GM21526 (cell line): ENCODE measurements around the gene TMEM40.
"Not testable (repeated sequence)": the region's sequence is repeated elsewhere in the genome, so short reads cannot be mapped to it uniquely, and the experiment has no call there.

ENCODE experiments used
- ATAC-seq: cut with Tn5 transposase; IDR thresholded peaks from one replicate; pipeline ENCODE4 v1.9.1; 2021; ENCODE audit warnings: moderate library complexity; ENCODE audit not compliant: unreplicated experiment, low FRiP score

TMEM40 gene

GRCh38 chr3:12759097-12759679, at the start of gene TMEM40:
TSS of gene TMEM40 (minus strand) at chr3:12759259. CDS start at chr3:12749832, 9,427 bp downstream.
- no peak for ATAC-seq

GRCh38 chr3:12808587-12808986, 49.5 kb upstream of the TMEM40 start:
- ATAC-seq = no peak

- no peak for ATAC-seq
Observed at GRCh38 chr3:12807601-12808359, 48.7 kb upstream of the TMEM40 start.

GRCh38 chr3:12807066-12807465, 48.0 kb upstream of the TMEM40 start:
- no peak for ATAC-seq

- ATAC-seq = no peak
Observed at GRCh38 chr3:12803371-12803770, 44.3 kb upstream of the TMEM40 start.

GRCh38 chr3:12799525-12800440, 40.7 kb upstream of the TMEM40 start:
- ATAC-seq = no peak

GRCh38 chr3:12798559-12799179, 39.6 kb upstream of the TMEM40 start:
- no peak for ATAC-seq

- no peak for ATAC-seq
Observed at GRCh38 chr3:12797892-12798558, 39.0 kb upstream of the TMEM40 start.

GRCh38 chr3:12797124-12797891, 38.2 kb upstream of the TMEM40 start:
- no peak for ATAC-seq

- ATAC-seq = no peak
Observed at GRCh38 chr3:12796171-12797123, 37.4 kb upstream of the TMEM40 start, which contains the start of gene CAND2. TSS of gene CAND2 (plus strand) at chr3:12796680. CDS start at chr3:12796721, 41 bp downstream.

- no peak for ATAC-seq
Observed at GRCh38 chr3:12793701-12794100, 34.6 kb upstream of the TMEM40 start.

GRCh38 chr3:12791430-12791829, 32.4 kb upstream of the TMEM40 start:
- ATAC-seq = no peak

GRCh38 chr3:12787967-12788690, 29.1 kb upstream of the TMEM40 start:
- not testable (repeated sequence) for ATAC-seq

GRCh38 chr3:12787346-12787745, 28.3 kb upstream of the TMEM40 start:
- ATAC-seq = not testable (repeated sequence)

GRCh38 chr3:12785096-12785495, 26.0 kb upstream of the TMEM40 start:
- no peak for ATAC-seq

GRCh38 chr3:12782172-12782815, 23.2 kb upstream of the TMEM40 start:
- no peak for ATAC-seq

GRCh38 chr3:12780751-12781150, 21.7 kb upstream of the TMEM40 start:
- no peak for ATAC-seq
